ENCODE measurements around the gene PROK1.

The PROK1 gene

GRCh38 chr1:110464340-110464739 is 13.4 kb downstream of the PROK1 start:
- no peak for TF ChIP-seq CTCF (IDR thresholded peaks at IDR 0.05; ENCODE audit: low read depth, low read length)
- Histone ChIP-seq H3K4me3 (ENCODE audit: low read depth, low read length) (no peak overlapping the region), H3K27ac (no peak overlapping the region), H3K9me3 (ENCODE audit: severe bottlenecking) (no peaks in the 10 kb centered on the region), H3K36me3 (no peaks in the 10 kb centered on the region), H3K27me3 (ENCODE audit: insufficient read depth, low read depth, severe bottlenecking) (no peaks in the 10 kb centered on the region)
- DNase-seq: no peak

- H3K36me3 ChIP-seq: no peaks in the 10 kb centered on the region
- no peaks in the 10 kb centered on the region for H3K27me3 ChIP-seq (ENCODE audit: insufficient read depth, low read depth, severe bottlenecking)
- 0 out of 2 replicates have a peak, but pooled peaks have one; percentile 18 for TF ChIP-seq CTCF (IDR thresholded peaks at IDR 0.05; ENCODE audit: low read depth, low read length)
- no peak overlapping the region for H3K4me3 ChIP-seq (ENCODE audit: low read depth, low read length)
- H3K9me3 ChIP-seq (ENCODE audit: severe bottlenecking): no peaks in the 10 kb centered on the region
- DNase-seq: peak; percentile 47
- no peak overlapping the region for H3K27ac ChIP-seq
Observed at GRCh38 chr1:110465038-110465813, 14.3 kb downstream of the PROK1 start.

GRCh38 chr1:110465814-110466380 is 14.9 kb downstream of the PROK1 start:
- no peak for TF ChIP-seq CTCF (IDR thresholded peaks at IDR 0.05; ENCODE audit: low read depth, low read length)
- no peak for DNase-seq
- Histone ChIP-seq H3K36me3 (no peaks in the 10 kb centered on the region), H3K9me3 (ENCODE audit: severe bottlenecking) (no peaks in the 10 kb centered on the region), H3K27me3 (ENCODE audit: insufficient read depth, low read depth, severe bottlenecking) (no peaks in the 10 kb centered on the region), H3K4me3 (ENCODE audit: low read depth, low read length) (no peak overlapping the region), H3K27ac (no peak overlapping the region)

- no peak for TF ChIP-seq CTCF (IDR thresholded peaks at IDR 0.05; ENCODE audit: low read depth, low read length)
- H3K4me3 ChIP-seq (ENCODE audit: low read depth, low read length): no peak overlapping the region
- H3K27ac ChIP-seq: no peak overlapping the region
- H3K9me3 ChIP-seq (ENCODE audit: severe bottlenecking): no peaks in the 10 kb centered on the region
- no peaks in the 10 kb centered on the region for H3K36me3 ChIP-seq
- DNase-seq: no peak
- H3K27me3 ChIP-seq (ENCODE audit: insufficient read depth, low read depth, severe bottlenecking): no peaks in the 10 kb centered on the region
Observed at GRCh38 chr1:110466646-110467280, 15.8 kb downstream of the PROK1 start.

GRCh38 chr1:110471131-110471530 is 20.2 kb downstream of the PROK1 start:
- Histone ChIP-seq H3K36me3 (no peaks in the 10 kb centered on the region), H3K27me3 (ENCODE audit: insufficient read depth, low read depth, severe bottlenecking) (no peaks in the 10 kb centered on the region), H3K27ac (no peak overlapping the region), H3K4me3 (ENCODE audit: low read depth, low read length) (no peak overlapping the region), H3K9me3 (ENCODE audit: severe bottlenecking) (no peaks in the 10 kb centered on the region)
- TF ChIP-seq CTCF (IDR thresholded peaks at IDR 0.05; ENCODE audit: low read depth, low read length): peak; percentile 17; the same call in 1 of the 2 replicates
- DNase-seq: no peak

Measured in WERI-Rb-1 (cell line).